ENCODE results near the gene PCDHA1.

DNA sequence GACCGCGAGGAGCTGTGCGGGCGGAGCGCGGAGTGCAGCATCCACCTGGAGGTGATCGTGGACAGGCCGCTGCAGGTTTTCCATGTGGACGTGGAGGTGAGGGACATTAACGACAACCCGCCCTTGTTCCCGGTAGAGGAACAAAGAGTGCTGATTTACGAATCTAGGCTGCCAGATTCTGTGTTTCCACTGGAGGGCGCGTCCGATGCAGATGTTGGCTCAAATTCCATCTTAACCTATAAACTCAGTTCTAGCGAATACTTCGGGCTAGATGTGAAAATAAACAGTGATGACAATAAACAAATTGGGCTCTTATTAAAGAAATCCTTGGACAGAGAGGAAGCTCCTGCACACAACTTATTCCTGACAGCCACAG lies 42.4 kb downstream of the PCDHA1 start:
- no peak for TF ChIP-seq JUN (IDR thresholded peaks at IDR 0.05; ENCODE audit: borderline replicate concordance, insufficient read depth, insufficient read length, low read depth)
- TF ChIP-seq, protein P1, sequence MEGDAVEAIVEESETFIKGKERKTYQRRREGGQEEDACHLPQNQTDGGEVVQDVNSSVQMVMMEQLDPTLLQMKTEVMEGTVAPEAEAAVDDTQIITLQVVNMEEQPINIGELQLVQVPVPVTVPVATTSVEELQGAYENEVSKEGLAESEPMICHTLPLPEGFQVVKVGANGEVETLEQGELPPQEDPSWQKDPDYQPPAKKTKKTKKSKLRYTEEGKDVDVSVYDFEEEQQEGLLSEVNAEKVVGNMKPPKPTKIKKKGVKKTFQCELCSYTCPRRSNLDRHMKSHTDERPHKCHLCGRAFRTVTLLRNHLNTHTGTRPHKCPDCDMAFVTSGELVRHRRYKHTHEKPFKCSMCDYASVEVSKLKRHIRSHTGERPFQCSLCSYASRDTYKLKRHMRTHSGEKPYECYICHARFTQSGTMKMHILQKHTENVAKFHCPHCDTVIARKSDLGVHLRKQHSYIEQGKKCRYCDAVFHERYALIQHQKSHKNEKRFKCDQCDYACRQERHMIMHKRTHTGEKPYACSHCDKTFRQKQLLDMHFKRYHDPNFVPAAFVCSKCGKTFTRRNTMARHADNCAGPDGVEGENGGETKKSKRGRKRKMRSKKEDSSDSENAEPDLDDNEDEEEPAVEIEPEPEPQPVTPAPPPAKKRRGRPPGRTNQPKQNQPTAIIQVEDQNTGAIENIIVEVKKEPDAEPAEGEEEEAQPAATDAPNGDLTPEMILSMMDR (IDR thresholded peaks at IDR 0.05; ENCODE audit: extremely low read depth in 1 of 2, insufficient read depth in 1 of 2, low read depth in 1 of 2, low read length in 2 of 2) = no peak
- no peak for TF ChIP-seq POLR2A (IDR thresholded peaks at IDR 0.05; ENCODE audit: low read depth, low read length)
- no peak for TF ChIP-seq POLR2AphosphoS5 (IDR thresholded peaks at IDR 0.05; ENCODE audit: insufficient read depth, low read depth, low read length)
